ES-I3 (cell line): ENCODE measurements around the gene KIAA0930.
"Not testable (repeated sequence)": the region's sequence is repeated elsewhere in the genome, so short reads cannot be mapped to it uniquely, and the experiment has no call there.

Source experiments
- H3K36me3 ChIP-seq: 2 replicates; pipeline ENCODE4 v1.6.1; 2013; ENCODE audit warnings: mild to moderate bottlenecking, low read length, control low read depth, moderate library complexity; ENCODE audit not compliant: insufficient read depth
- H3K4me1 ChIP-seq: 2 replicates; pipeline ENCODE4 v1.6.1; 2013; ENCODE audit warnings: mild to moderate bottlenecking, control low read depth, low read length; ENCODE audit not compliant: insufficient read depth
- H3K9ac ChIP-seq: 2 replicates; pipeline ENCODE4 v1.6.1; 2013; ENCODE audit warnings: low read depth, mild to moderate bottlenecking, low read length, moderate library complexity
- H3K9me3 ChIP-seq: 2 replicates; pipeline ENCODE4 v1.6.1; 2013; ENCODE audit warnings: mild to moderate bottlenecking, low read length, moderate library complexity; ENCODE audit not compliant: control insufficient read depth, insufficient read depth

The KIAA0930 gene

DNA sequence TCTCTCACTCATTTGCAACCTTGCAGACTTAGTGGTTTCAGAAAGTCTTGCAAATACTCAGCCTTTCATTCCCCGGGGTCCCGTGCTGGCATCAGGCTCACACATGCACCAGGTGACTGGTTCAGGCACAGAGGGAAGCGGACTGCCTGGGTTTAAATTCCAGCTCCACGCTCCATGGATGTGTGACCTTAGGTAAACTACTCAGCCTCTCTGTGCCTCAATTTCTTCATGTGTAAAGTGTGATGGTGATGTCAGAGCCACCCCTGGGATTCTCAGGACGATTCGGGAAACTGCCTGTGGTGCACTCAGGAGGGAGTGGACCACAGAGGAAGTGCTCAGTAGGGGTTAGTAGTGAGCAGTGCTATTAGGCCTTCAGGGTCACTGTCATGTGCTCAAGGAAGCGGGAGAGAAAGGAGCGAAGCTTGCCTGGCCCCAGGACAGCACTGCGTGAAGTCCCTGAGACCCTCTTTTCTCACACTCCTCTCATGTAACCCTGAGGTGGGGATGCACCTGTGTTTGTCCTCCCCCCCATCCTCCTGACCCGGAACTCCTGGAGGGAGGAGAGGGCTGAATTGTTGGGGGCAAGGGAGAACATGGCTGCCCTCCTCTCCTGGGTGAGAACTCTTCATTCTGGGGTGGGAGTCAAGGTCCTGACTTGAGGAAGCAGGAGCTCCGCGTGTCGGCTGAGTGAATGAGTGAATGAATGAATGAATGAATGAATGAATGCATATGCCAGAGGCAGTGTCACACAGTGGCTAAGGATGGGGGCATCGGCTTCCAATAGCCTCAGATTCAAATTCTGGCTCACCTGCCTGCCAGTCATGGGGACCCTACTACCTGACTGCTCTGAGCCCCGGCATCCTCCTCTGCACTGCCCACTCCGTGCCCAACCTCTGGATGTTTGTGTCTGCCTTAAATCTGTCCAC lies 29.7 kb upstream of the KIAA0930 start:
- Histone ChIP-seq H3K9me3 (no peaks in the 10 kb centered on the region), H3K9ac (no peak overlapping the region; the same call in 1 of the 2 replicates), H3K36me3 (no peaks in the 10 kb centered on the region), H3K4me1 (peaks cover 12% of the 10 kb centered on the region)

DNA sequence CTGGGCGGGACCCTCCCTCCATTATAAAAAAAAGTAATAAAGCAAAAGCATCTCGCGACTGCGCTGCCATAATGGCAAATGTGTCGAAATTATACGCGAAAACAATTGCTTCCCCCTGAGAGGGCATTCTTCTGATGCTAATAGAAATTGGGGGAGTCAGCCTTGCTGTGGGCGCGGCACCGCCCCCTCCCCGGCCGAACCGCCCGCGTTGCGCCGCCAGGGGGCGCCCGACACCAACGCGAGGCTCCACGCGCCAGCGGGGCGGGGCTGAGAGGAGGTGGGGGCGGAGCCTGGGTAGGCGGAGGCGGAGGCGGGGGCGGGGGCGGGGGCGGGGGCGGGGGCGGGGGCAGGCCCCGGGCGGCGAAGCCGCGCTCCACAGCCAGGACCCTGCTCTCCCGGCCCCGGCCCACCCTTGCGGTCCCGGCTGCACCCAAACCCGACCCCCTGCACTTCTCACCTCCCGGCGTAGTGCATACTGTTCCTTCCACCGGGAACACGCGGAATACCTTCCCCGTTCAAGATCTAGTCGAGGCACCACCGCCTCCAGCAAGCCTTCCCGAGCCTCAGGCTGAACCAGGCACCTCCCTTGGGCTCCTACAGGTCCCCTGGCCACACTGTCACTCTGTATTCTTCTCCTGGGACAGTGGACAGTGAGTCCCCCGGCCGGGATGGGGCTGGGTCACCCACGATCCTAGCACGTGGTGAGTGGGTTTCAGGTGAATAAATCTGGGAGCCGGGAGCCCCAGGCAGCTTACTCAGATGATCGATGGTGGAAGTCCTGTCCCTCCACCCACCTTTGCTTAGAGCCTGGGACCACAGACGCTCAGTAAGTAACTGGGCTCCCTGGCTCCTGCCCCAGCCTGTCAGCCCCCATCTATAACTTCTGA lies 28.5 kb upstream of the KIAA0930 start:
- peaks cover 12% of the 10 kb centered on the region for H3K4me1 ChIP-seq
- no peaks in the 10 kb centered on the region for H3K36me3 ChIP-seq
- H3K9ac ChIP-seq, result peak overlapping the region; percentile 94; the same call in 1 of the 2 replicates
- no peaks in the 10 kb centered on the region for H3K9me3 ChIP-seq

DNA sequence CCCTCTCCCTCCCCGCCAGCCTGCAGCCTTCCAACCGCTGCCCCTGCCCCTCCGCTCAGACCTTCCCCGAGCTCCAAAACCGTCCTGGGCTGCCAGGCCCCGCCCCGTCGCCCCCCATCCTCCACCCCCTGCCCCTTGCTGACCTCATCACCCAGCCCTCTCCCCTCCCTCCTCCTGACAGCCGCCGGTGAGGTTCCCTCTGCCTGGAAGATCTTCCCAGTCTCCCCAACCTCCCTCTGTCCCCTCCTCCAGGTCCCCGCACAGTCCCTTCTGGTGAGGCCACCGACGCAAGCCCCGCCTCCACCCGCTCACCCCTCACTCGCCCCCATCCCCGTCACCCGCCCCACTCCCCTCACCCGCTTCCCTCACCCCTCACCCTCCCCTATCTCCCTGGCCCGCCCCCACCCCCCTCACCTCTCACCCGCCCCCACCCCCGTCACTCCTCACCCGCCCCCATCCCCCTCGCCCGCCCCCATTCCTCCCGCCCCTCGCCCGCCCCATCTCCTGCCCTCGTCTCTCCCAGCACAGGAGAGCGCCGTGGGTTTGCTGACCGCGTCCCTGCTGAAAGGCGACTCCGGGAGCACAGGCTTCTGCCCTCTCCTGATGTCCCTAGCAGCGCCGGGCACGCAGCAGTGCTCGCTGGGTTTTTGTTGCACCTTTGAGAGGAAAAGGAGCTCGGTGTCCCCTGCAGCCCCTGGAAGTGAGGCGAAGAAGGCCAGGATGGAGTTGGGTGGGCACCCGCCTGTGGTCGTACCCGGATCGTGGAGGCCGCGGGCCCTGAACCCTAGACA lies 27.7 kb upstream of the KIAA0930 start:
- Histone ChIP-seq H3K36me3 (no peaks in the 10 kb centered on the region), H3K9me3 (no peaks in the 10 kb centered on the region), H3K9ac (peak overlapping the region; percentile 94), H3K4me1 (peaks cover 12% of the 10 kb centered on the region)

DNA sequence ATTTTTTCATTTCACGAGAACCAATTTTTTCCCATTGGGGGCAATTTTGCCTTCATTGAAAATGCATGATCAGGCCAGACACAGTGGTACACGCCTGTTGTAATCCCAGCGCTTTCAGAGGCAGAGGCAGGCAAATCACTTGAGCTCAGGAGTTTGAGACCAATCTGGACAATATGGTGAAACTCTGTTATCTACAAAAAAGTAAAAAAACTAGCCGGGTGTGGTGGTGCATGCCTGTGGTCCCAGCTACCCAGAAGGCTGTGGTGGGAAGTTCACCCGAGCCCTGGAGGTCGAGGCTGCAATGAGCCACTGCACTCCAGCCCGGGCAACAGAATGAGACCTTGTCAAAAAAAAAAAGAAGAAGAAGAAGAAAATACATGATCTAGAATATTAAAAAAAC lies 24.8 kb upstream of the KIAA0930 start:
- H3K9me3 ChIP-seq, result no peaks in the 10 kb centered on the region
- H3K4me1 ChIP-seq, result peaks cover 5% of the 10 kb centered on the region
- no peaks in the 10 kb centered on the region for H3K36me3 ChIP-seq
- no peak overlapping the region for H3K9ac ChIP-seq

DNA sequence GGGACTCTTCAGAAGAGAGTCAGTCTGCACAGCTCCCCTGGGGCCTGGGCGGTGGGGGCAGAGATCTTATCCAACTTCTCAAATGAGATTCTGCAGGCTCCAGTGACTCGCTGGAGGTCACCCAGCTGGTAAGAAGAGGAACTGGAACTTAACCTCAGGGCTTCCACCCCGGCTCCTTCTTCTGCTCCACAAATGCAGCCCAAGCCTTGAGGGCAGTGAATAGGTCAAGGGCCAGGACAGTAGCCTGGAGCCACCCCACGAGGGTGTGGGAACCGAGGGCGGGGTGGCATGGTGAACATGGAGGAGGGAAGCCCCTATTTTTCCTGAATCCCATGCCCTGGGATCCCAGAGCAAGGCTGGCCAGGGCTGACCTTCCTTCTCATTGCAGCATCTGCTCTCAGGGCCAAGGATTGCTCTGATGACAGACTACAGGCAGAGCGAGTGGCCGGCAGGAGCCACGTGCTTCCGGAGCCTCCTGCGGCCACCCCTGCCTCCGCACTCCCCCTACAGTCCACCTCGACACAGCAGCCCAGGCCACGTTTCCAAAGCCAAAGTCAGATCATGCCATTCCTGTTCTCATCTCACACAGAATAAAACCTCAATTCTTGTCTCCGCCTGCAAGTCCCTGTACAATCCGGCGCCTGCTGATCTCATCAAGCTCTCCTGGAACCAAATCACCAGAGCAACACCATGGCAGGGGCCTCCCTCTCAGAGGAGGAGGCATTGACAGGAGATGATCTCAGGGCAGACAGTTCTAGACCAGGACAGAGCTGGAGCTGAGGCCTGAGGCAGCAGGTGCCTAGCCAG lies 23.0 kb upstream of the KIAA0930 start:
- Histone ChIP-seq H3K9ac (no peak overlapping the region), H3K9me3 (no peaks in the 10 kb centered on the region), H3K4me1 (no peaks in the 10 kb centered on the region), H3K36me3 (no peaks in the 10 kb centered on the region)

DNA sequence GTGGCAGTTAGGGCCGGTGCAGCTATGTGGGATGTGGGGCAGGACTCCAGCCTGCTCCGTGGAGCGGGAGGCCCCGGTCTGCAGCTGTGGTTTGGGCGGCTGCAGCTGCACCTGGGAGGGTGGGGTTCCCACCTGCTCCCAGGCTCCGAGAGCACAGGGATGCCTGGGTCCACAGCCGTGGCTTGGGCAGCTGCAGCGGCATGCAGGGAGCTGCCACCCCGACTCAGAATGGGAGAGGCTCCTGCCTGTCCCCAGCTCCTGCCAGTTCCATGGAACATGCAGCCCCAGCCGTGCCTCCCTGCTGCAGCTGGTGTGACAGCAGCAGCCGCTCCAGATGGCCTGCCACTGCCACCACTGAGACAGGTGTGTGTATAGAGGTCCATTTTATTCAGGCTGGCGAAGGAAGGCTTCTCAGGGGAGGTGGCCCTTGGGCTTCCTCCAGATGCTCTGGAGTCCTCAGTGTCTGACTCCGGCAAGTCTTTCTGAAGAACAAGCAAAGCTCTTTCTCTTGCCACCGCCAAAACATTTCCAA lies 22.3 kb upstream of the KIAA0930 start:
- Histone ChIP-seq H3K36me3 (no peaks in the 10 kb centered on the region), H3K4me1 (no peaks in the 10 kb centered on the region), H3K9ac (no peak overlapping the region), H3K9me3 (no peaks in the 10 kb centered on the region)

DNA sequence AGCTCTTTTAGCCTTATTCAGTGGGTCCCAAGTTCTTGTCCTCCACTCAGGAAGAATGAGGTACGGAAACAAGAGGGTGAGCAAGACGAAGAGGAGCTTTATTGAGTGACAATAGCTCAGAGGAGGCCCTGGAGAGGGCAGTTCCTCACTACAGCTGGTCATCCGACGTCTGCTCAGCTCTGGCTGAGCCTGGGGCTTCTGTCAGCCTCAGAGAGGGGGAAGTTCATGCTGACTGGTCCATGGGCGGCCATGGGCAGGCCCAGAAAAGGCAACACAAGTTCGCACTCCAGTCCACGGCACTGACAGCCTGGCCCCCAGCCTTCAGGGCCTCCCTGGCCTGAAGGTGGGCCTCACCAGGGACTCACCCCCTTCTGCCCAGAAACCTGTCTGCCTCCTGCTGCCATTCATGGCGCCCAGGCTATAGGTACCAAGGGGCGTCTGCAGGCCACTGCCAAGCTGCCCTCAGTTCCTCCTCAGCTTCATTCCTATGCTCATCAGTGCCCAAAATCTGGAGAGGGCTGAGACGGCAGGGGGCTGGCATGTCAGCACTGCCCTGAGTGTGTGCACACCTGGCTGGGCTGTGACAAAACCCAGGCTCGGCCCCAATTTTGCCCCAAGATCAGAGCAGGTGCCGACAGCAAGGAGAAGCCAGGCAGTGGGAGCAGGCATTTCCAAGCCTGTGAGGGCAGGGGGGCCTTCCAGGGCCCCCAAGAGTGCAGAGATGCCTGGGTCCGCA lies 21.7 kb upstream of the KIAA0930 start:
- H3K9me3 ChIP-seq, result no peaks in the 10 kb centered on the region
- H3K9ac ChIP-seq, result no peak overlapping the region
- H3K36me3 ChIP-seq, result no peaks in the 10 kb centered on the region
- no peaks in the 10 kb centered on the region for H3K4me1 ChIP-seq

DNA sequence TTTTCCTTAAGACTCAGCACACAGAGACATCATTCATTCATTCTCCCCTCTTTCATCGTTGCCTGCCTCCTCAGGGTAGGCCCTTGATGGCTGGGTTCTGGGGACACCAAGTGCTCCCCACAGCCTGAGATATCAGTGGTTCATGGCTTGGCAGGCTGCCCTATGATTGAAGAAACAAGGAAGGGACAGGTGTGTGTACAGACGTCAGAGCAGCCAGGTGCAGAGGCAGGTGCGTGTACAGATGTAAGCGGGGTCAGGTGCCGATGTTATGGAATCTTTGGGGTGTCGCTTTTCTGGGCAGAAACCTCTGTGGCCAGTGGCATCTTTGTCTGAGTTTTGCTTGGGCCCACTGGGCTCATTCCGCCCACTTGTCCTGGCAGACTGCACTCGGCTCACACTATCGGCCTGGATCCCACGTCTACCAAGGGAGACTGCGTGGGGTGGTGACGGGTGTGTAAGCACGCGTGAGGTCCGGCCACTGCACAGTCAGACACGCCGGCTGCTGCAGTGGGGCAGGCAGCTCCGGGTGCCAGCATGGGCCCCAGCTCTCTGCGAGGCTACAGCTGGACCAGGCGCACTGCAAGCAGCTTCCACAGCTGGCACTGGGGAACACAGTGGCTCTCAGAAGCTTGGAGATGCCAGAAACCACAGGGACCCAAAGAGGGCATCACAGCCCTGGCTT lies 20.9 kb upstream of the KIAA0930 start:
- H3K36me3 ChIP-seq, result no peaks in the 10 kb centered on the region
- no peaks in the 10 kb centered on the region for H3K9me3 ChIP-seq
- H3K9ac ChIP-seq, result no peak overlapping the region
- no peaks in the 10 kb centered on the region for H3K4me1 ChIP-seq

DNA sequence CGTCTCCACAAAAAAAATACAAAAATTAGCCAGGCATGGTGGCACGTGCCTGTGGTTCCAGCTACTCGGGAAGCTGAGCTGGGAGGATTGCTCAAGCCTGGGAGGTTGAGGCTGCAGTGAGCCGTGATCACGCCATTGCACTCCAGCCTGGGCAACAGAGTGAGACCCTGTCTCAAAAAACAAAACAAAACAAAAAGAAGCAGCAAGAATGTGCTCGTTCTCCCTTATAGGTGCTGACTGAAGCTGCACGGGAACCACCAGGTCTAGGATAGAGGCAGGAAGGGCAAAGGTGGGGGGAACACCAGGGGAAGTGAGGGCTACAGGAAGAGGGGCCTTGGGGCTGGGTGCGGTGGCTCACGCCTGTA lies 19.7 kb upstream of the KIAA0930 start:
- not testable (repeated sequence) for H3K9ac ChIP-seq, H3K9me3 ChIP-seq, H3K4me1 ChIP-seq, H3K36me3 ChIP-seq

DNA sequence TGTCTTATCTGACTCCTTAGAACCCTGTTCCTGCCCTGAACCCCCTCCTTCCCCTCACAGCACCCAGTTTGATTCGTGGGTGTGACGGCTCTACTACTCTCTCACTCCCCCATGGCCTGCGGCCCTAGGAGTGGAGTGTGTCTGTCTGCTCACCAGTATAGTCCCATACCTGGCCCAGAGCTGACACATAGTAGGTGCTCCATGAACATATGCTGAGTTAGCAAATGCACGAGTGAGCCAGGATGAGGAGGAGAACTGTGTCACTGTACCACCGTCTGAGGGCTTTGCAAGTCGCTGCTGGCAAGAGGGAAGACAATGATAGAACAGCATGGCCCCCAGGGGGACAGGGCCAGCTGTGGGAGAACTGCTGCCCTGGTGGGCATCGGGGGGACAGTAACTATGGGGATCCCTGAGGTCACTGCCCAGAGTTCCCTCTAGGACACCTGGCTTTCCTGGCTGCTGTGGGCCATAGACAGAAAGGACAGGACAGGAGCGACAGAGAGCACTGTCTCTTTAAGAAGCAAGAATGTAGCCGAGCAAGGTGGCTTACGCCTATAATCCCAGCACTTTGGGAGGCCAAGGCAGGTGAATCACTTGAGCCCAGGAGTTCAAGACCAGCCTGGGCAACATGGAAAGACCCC lies 19.2 kb upstream of the KIAA0930 start:
- no peaks in the 10 kb centered on the region for H3K36me3 ChIP-seq

DNA sequence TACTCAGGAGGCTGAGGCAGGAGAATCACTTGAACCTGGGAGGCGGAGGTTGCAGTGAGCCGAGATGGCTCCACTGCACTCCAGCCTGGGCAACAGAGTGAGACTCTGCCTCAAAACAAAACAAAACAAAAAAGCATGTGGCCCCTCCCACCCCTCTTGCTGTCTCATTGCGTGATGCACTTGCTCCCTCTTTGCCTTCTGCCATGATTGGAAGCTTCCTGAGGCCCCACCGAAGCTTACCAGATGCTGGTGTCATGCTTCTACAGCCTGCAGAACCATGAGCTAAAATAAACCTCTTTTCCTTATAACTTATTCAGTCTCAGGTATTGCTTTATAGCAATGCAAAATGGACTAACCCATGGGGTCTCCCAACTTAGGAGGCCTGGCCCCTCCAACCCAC lies 17.2 kb upstream of the KIAA0930 start:
- H3K36me3 ChIP-seq, H3K4me1 ChIP-seq, H3K9ac ChIP-seq, H3K9me3 ChIP-seq: not testable (repeated sequence)

More for the DNA sequence above, 19.2 kb upstream of the KIAA0930 start:
- no peak overlapping the region for H3K9ac ChIP-seq
- no peaks in the 10 kb centered on the region for H3K9me3 ChIP-seq
- no peaks in the 10 kb centered on the region for H3K4me1 ChIP-seq

DNA sequence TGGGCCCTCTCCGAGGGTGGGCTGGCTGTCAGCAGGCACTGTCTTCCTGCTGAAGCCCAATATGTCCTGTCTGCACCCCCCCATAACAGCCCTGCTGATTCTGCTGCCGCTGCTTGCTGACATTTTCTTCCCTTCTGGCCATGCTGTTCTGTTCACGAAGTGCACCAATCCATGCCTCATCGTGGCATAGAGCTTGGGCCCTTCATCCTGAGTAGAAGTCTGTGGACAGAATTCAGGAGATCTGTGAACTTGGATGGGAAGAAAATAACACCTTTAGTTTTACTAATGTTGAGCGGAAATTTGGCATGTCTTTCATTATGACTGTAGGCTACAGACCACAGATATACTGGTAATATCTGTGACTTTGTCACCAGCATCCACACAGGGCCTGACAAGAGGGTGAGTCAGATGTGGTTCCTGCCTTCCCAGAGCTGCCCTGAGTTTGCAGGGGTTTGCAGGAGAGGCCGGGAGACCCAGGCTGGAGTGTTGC lies 14.1 kb upstream of the KIAA0930 start:
- Histone ChIP-seq H3K4me1 (no peaks in the 10 kb centered on the region), H3K36me3 (no peaks in the 10 kb centered on the region), H3K9ac (no peak overlapping the region), H3K9me3 (no peaks in the 10 kb centered on the region)
